Measurements from ENCODE around the gene IGSF21.
A peak's percentile ranks its signal among the peaks of the same experiment; 100 is the strongest.

The IGSF21 gene

GRCh38 chr1:18091660-18092446 is 15.7 kb upstream of the IGSF21 start:
- Mint-ChIP-seq H3K36me3 (ENCODE audit: low read depth) (no peaks in the 10 kb centered on the region), H3K27ac (peak overlapping the region; percentile 7), H3K4me1 (peaks cover 26% of the 10 kb centered on the region), H3K9me3 (peaks cover 3% of the 10 kb centered on the region), H3K27me3 (ENCODE audit: low read depth, poor library complexity) (peaks cover 27% of the 10 kb centered on the region), H3K4me3 (no peak overlapping the region)
- DNase-seq, result no peak
- no peak for TF ChIP-seq CTCF (IDR thresholded peaks at IDR 0.05)

- Mint-ChIP-seq H3K9me3 (peaks cover 3% of the 10 kb centered on the region), H3K4me3 (no peak overlapping the region), H3K27ac (no peak overlapping the region), H3K4me1 (peaks cover 26% of the 10 kb centered on the region), H3K36me3 (ENCODE audit: low read depth) (no peaks in the 10 kb centered on the region), H3K27me3 (ENCODE audit: low read depth, poor library complexity) (peaks cover 35% of the 10 kb centered on the region)
- TF ChIP-seq CTCF (IDR thresholded peaks at IDR 0.05), result no peak
- no peak for DNase-seq
Measured at GRCh38 chr1:18093193-18093592, 14.4 kb upstream of the IGSF21 start.

GRCh38 chr1:18093646-18094045 is 14.0 kb upstream of the IGSF21 start:
- Mint-ChIP-seq H3K36me3 (ENCODE audit: low read depth) (no peaks in the 10 kb centered on the region), H3K4me1 (peaks cover 26% of the 10 kb centered on the region), H3K9me3 (peaks cover 3% of the 10 kb centered on the region), H3K27me3 (ENCODE audit: low read depth, poor library complexity) (peaks cover 38% of the 10 kb centered on the region), H3K4me3 (no peak overlapping the region), H3K27ac (no peak overlapping the region)
- DNase-seq, result no peak
- TF ChIP-seq CTCF (IDR thresholded peaks at IDR 0.05), result no peak

- no peak overlapping the region for H3K4me3 Mint-ChIP-seq
- no peak for TF ChIP-seq CTCF (IDR thresholded peaks at IDR 0.05)
- H3K27me3 Mint-ChIP-seq (ENCODE audit: low read depth, poor library complexity), result peaks cover 42% of the 10 kb centered on the region
- H3K4me1 Mint-ChIP-seq, result peaks cover 26% of the 10 kb centered on the region
- DNase-seq, result no peak
- no peaks in the 10 kb centered on the region for H3K36me3 Mint-ChIP-seq (ENCODE audit: low read depth)
- peaks cover 3% of the 10 kb centered on the region for H3K9me3 Mint-ChIP-seq
- no peak overlapping the region for H3K27ac Mint-ChIP-seq
Measured at GRCh38 chr1:18094096-18094495, 13.5 kb upstream of the IGSF21 start.

- no peak overlapping the region for H3K27ac Mint-ChIP-seq
- no peak for TF ChIP-seq CTCF (IDR thresholded peaks at IDR 0.05)
- peaks cover 7% of the 10 kb centered on the region for H3K4me1 Mint-ChIP-seq
- H3K4me3 Mint-ChIP-seq, result no peak overlapping the region
- peaks cover 3% of the 10 kb centered on the region for H3K9me3 Mint-ChIP-seq
- H3K36me3 Mint-ChIP-seq (ENCODE audit: low read depth), result no peaks in the 10 kb centered on the region
- no peak for DNase-seq
- peaks cover 70% of the 10 kb centered on the region for H3K27me3 Mint-ChIP-seq (ENCODE audit: low read depth, poor library complexity)
Measured at GRCh38 chr1:18097206-18097605, 10.4 kb upstream of the IGSF21 start.

GRCh38 chr1:18099026-18099425 is 8.6 kb upstream of the IGSF21 start:
- H3K4me1 Mint-ChIP-seq, result no peaks in the 10 kb centered on the region
- H3K36me3 Mint-ChIP-seq (ENCODE audit: low read depth), result no peaks in the 10 kb centered on the region
- no peak for DNase-seq
- H3K4me3 Mint-ChIP-seq, result no peak overlapping the region
- peaks cover 3% of the 10 kb centered on the region for H3K9me3 Mint-ChIP-seq
- H3K27ac Mint-ChIP-seq, result no peak overlapping the region
- H3K27me3 Mint-ChIP-seq (ENCODE audit: low read depth, poor library complexity), result peaks cover 83% of the 10 kb centered on the region
- no peak for TF ChIP-seq CTCF (IDR thresholded peaks at IDR 0.05)

Data from nephron progenitor cell (in vitro differentiated cells).